T-helper 22 cell (primary cell): ENCODE data around the gene GFRA3.
"Not testable (repeated sequence)": the region's sequence is repeated elsewhere in the genome, so short reads cannot be mapped to it uniquely, and the experiment has no call there.

Source experiments
- DNase-seq: peaks from one replicate; pipeline ENCODE4 v3.0.0-alpha.2; 2020; ENCODE audit warnings: low read depth

Gene GFRA3

GRCh38 chr5:138274189-138274853 is at the start of gene GFRA3:
GFRA3 (minus strand) TSS chr5:138274621; CDS start chr5:138274424, 197 bp downstream.
- DNase-seq = no peak

GRCh38 chr5:138318211-138318610 is 43.8 kb upstream of the GFRA3 start:
- not testable (repeated sequence) for DNase-seq

- no peak for DNase-seq
Measured at GRCh38 chr5:138316355-138316754, 41.9 kb upstream of the GFRA3 start.

GRCh38 chr5:138315751-138316278 is 41.4 kb upstream of the GFRA3 start:
- no peak for DNase-seq

- DNase-seq = no peak
Measured at GRCh38 chr5:138305797-138306196, 31.4 kb upstream of the GFRA3 start.

- DNase-seq = no peak
Measured at GRCh38 chr5:138303372-138303771, 29.0 kb upstream of the GFRA3 start.

GRCh38 chr5:138289296-138289695 is 14.9 kb upstream of the GFRA3 start:
- DNase-seq = no peak

GRCh38 chr5:138287246-138287645 is 12.8 kb upstream of the GFRA3 start:
- DNase-seq = no peak

- no peak for DNase-seq
Measured at GRCh38 chr5:138282920-138283742, 8.7 kb upstream of the GFRA3 start.

- DNase-seq = no peak
Measured at GRCh38 chr5:138280915-138281314, 6.5 kb upstream of the GFRA3 start.

GRCh38 chr5:138276402-138277054 is 2.1 kb upstream of the GFRA3 start:
- no peak for DNase-seq

- no peak for DNase-seq
Measured at GRCh38 chr5:138275895-138276294, 1.5 kb upstream of the GFRA3 start.

- no peak for DNase-seq
Measured at GRCh38 chr5:138275379-138275782, 960 bp upstream of the GFRA3 start.

- no peak for DNase-seq
Measured at GRCh38 chr5:138273834-138274188, 610 bp downstream of the GFRA3 start.

- no peak for DNase-seq
Measured at GRCh38 chr5:138272681-138273080, 1.7 kb downstream of the GFRA3 start.

- no peak for DNase-seq
Measured at GRCh38 chr5:138271281-138271680, 3.1 kb downstream of the GFRA3 start.

- no peak for DNase-seq
Measured at GRCh38 chr5:138264183-138264582, 10.2 kb downstream of the GFRA3 start.

- DNase-seq = no peak
Measured at GRCh38 chr5:138263581-138263980, 10.8 kb downstream of the GFRA3 start.

- no peak for DNase-seq
Measured at GRCh38 chr5:138258704-138259292, 15.6 kb downstream of the GFRA3 start.

- no peak for DNase-seq
Measured at GRCh38 chr5:138257583-138257982, 16.8 kb downstream of the GFRA3 start.

- DNase-seq = no peak
Measured at GRCh38 chr5:138252944-138253343, 21.5 kb downstream of the GFRA3 start.

GRCh38 chr5:138247800-138248199 is 26.6 kb downstream of the GFRA3 start:
- DNase-seq = not testable (repeated sequence)
